SK-N-SH treated with all-trans-retinoic acid at 6 μM for 48 hours (cell line): ENCODE results near the gene SIN3B.

Source experiments
- ATAC-seq: fragments of 200-7000 bp; cut with Tn5 transposase; 3 replicates; pipeline ENCODE4 v1.9.1; 2020; ENCODE audit warnings: mild to moderate bottlenecking, moderate library complexity
- ARNTL ChIP-seq: fragments of 450-650 bp; formaldehyde crosslinking; IDR thresholded peaks from 2 replicates; pipeline ENCODE4 v1.5.0; 2020; ENCODE audit warnings: low read depth, mild to moderate bottlenecking, moderate library complexity, borderline replicate concordance
- BACH2 ChIP-seq: fragments of 250-450 bp; sonication (Bioruptor Pico); IDR thresholded peaks from 2 replicates; pipeline ENCODE4 v1.9.0; 2021; ENCODE audit warnings: mild to moderate bottlenecking, borderline replicate concordance
- CSDC2 ChIP-seq: fragments of 250-450 bp; sonication (Bioruptor Pico); IDR thresholded peaks from 2 replicates; pipeline ENCODE4 v1.5.0; 2020; ENCODE audit warnings: mild to moderate bottlenecking, moderate library complexity
- ESRRG ChIP-seq: fragments of 250-450 bp; sonication (Bioruptor Pico); IDR thresholded peaks from 2 replicates; pipeline ENCODE4 v1.6.1; 2021; ENCODE audit warnings: mild to moderate bottlenecking
- GLIS3 ChIP-seq: fragments of 250-450 bp; sonication (Bioruptor Pico); IDR thresholded peaks from 2 replicates; pipeline ENCODE4 v1.5.0; 2020; ENCODE audit warnings: mild to moderate bottlenecking, moderate library complexity
- ISL1 ChIP-seq: fragments of 250-450 bp; sonication (Bioruptor Pico); IDR thresholded peaks from 2 replicates; pipeline ENCODE4 v2.1.2; 2022; ENCODE audit warnings: mild to moderate bottlenecking, moderate library complexity
- OSR1 ChIP-seq: fragments of 250-450 bp; sonication (Bioruptor Pico); IDR thresholded peaks from 2 replicates; pipeline ENCODE4 v1.8.0; 2022; ENCODE audit warnings: moderate library complexity, mild to moderate bottlenecking, inconsistent platforms
- PPARA ChIP-seq: fragments of 250-450 bp; sonication (Bioruptor Pico); IDR thresholded peaks from 2 replicates; pipeline ENCODE4 v1.5.0; 2020; ENCODE audit warnings: mild to moderate bottlenecking, borderline replicate concordance
- SNAI2 ChIP-seq: fragments of 250-450 bp; sonication (Bioruptor Pico); IDR thresholded peaks from 2 replicates; pipeline ENCODE4 v1.5.0; 2020; ENCODE audit warnings: mild to moderate bottlenecking, moderate library complexity
- TCF4 ChIP-seq: fragments of 250-450 bp; sonication (Bioruptor Pico); IDR thresholded peaks from 2 replicates; pipeline ENCODE4 v1.8.0; 2021; ENCODE audit warnings: mild to moderate bottlenecking, moderate library complexity, borderline replicate concordance
- TOX ChIP-seq: fragments of 250-450 bp; sonication (Bioruptor Pico); IDR thresholded peaks from 2 replicates; pipeline ENCODE4 v1.8.0; 2021; ENCODE audit warnings: mild to moderate bottlenecking, moderate library complexity, borderline replicate concordance
- ZC3H10 ChIP-seq: fragments of 250-450 bp; sonication (Bioruptor Pico); IDR thresholded peaks from 2 replicates; pipeline ENCODE4 v1.5.1; 2021; ENCODE audit warnings: mild to moderate bottlenecking, moderate library complexity
- ZFP3 ChIP-seq: fragments of 250-450 bp; sonication (Bioruptor Pico); IDR thresholded peaks from 2 replicates; pipeline ENCODE4 v1.5.0; 2020; ENCODE audit warnings: mild to moderate bottlenecking, moderate library complexity
- ZFP30 ChIP-seq: fragments of 450-650 bp; formaldehyde crosslinking; IDR thresholded peaks from 2 replicates; pipeline ENCODE4 v1.5.0; 2022; ENCODE audit warnings: mild to moderate bottlenecking, moderate library complexity
- ZNF565 ChIP-seq: fragments of 450-650 bp; formaldehyde crosslinking; conservative IDR thresholded peaks from 2 replicates; pipeline ENCODE4 v1.5.0; 2020; ENCODE audit warnings: low read depth, mild to moderate bottlenecking, moderate library complexity
- ZNF70 ChIP-seq: fragments of 450-650 bp; formaldehyde crosslinking; IDR thresholded peaks from 2 replicates; pipeline ENCODE4 v1.5.0; 2020; ENCODE audit warnings: mild to moderate bottlenecking, moderate library complexity
- TF ChIP-seq, protein P1 (sequence below): fragments of 250-450 bp; sonication (Bioruptor Pico); IDR thresholded peaks from 2 replicates; pipeline ENCODE4 v1.5.1; 2021; ENCODE audit warnings: mild to moderate bottlenecking, moderate library complexity
- TF ChIP-seq, protein P2 (sequence below): fragments of 250-450 bp; sonication (Bioruptor Pico); IDR thresholded peaks from 2 replicates; pipeline ENCODE4 v1.5.1; 2020; ENCODE audit warnings: low read depth, mild to moderate bottlenecking, moderate library complexity
- TF ChIP-seq, protein P3 (sequence below): fragments of 250-450 bp; sonication (Bioruptor Pico); IDR thresholded peaks from 2 replicates; pipeline ENCODE4 v1.8.0; 2020; ENCODE audit warnings: mild to moderate bottlenecking, moderate library complexity, borderline replicate concordance
- TF ChIP-seq, protein P4 (sequence below): fragments of 250-450 bp; sonication (Bioruptor Pico); IDR thresholded peaks from 2 replicates; pipeline ENCODE4 v1.8.0; 2021; ENCODE audit warnings: low read depth, mild to moderate bottlenecking, moderate library complexity, borderline replicate concordance

The SIN3B gene

DNA sequence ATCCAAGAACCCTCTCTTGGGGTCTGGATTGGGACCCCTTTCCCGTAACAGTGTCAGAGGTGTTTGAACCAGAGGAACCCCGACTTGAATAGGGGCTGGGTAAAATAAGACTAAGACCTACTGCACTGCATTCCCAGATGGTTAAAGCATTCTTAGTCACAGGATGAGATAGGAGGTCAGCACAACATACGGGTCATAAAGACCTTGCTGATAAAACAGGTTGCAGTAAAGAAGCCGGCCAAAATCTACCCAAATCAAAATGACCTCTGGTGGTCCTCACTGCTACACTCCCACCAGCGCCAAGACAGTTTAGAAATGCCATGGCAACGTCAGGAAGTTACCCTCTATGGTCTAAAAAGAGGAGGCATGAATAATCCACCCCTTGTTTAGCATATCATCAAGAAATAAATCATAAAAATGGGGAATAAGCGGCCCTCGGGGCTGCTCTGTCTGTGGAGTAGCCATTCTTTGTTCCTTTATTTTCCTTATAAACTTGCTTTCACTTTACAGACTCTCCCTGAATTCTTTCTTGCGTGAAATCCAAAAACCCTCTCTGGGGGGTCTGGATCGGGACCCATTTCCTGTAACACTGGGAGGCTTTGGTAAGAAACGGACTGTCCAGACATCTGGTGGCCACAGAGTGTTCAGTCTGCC, 4.4 kb upstream of the SIN3B start:
- TF ChIP-seq CSDC2 (CRISPR knock-in tag) (no peak), SNAI2 (CRISPR knock-in tag) (no peak), GLIS3 (CRISPR knock-in tag) (no peak), ESRRG (CRISPR knock-in tag) (no peak), ZNF70 (CRISPR knock-in tag) (no peak), ZC3H10 (CRISPR knock-in tag) (no peak), ISL1 (no peak), TCF4 (CRISPR knock-in tag) (no peak), BACH2 (CRISPR knock-in tag) (no peak)
- peak; percentile 11; the same call in 2 of the 3 replicates for ATAC-seq

DNA sequence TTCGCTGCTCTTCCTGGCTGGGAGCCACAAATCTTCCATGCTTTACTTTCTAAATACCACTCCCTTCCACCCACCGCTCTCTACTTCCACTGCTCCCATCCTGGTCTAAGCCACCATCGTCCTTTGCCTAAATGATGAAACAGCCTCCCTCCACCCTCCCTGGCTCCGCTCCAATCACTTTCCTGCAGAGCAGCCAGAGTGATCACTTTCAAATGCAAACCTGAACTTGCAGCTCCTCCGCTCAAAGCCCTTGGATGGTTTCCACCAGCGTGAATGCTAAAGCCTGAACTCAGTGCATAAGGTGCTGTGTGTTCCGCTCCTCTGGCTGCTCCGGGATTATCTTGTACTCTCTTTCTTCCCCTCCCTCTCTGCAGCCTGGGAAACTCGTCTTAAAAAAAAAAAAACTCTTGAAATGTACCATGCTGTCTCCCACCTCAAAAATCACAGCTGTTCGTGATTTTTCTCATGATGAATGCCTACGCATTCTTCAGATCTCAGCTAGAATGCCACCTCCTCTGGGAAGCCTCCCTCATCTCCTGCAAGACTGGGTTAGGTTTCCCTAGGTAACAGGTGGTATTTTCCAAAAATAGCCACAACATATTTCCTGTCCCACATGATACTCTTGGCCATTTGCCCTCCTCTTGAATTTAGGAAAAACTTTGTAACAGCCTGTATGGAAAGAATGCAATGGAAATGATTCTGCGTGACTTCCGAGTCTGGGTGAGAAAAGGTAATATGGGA, 3.7 kb upstream of the SIN3B start:
- ATAC-seq = peak; percentile 73
- no peak for TF ChIP-seq SNAI2 (CRISPR knock-in tag)
- TF ChIP-seq, protein P1, sequence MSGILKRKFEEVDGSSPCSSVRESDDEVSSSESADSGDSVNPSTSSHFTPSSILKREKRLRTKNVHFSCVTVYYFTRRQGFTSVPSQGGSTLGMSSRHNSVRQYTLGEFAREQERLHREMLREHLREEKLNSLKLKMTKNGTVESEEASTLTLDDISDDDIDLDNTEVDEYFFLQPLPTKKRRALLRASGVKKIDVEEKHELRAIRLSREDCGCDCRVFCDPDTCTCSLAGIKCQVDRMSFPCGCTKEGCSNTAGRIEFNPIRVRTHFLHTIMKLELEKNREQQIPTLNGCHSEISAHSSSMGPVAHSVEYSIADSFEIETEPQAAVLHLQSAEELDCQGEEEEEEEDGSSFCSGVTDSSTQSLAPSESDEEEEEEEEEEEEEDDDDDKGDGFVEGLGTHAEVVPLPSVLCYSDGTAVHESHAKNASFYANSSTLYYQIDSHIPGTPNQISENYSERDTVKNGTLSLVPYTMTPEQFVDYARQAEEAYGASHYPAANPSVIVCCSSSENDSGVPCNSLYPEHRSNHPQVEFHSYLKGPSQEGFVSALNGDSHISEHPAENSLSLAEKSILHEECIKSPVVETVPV = no peak
- TF ChIP-seq CSDC2 (CRISPR knock-in tag) = no peak
- no peak for TF ChIP-seq OSR1
- no peak for TF ChIP-seq ZFP30 (CRISPR knock-in tag)
- TF ChIP-seq TOX (CRISPR knock-in tag) = no peak
- no peak for TF ChIP-seq BACH2 (CRISPR knock-in tag)
- TF ChIP-seq ZFP3 (CRISPR knock-in tag) = no peak
- TF ChIP-seq, protein P2, sequence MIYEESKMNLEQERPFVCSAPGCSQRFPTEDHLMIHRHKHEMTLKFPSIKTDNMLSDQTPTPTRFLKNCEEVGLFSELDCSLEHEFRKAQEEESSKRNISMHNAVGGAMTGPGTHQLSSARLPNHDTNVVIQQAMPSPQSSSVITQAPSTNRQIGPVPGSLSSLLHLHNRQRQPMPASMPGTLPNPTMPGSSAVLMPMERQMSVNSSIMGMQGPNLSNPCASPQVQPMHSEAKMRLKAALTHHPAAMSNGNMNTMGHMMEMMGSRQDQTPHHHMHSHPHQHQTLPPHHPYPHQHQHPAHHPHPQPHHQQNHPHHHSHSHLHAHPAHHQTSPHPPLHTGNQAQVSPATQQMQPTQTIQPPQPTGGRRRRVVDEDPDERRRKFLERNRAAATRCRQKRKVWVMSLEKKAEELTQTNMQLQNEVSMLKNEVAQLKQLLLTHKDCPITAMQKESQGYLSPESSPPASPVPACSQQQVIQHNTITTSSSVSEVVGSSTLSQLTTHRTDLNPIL = no peak
- TF ChIP-seq GLIS3 (CRISPR knock-in tag) = no peak
- TF ChIP-seq, protein P3, sequence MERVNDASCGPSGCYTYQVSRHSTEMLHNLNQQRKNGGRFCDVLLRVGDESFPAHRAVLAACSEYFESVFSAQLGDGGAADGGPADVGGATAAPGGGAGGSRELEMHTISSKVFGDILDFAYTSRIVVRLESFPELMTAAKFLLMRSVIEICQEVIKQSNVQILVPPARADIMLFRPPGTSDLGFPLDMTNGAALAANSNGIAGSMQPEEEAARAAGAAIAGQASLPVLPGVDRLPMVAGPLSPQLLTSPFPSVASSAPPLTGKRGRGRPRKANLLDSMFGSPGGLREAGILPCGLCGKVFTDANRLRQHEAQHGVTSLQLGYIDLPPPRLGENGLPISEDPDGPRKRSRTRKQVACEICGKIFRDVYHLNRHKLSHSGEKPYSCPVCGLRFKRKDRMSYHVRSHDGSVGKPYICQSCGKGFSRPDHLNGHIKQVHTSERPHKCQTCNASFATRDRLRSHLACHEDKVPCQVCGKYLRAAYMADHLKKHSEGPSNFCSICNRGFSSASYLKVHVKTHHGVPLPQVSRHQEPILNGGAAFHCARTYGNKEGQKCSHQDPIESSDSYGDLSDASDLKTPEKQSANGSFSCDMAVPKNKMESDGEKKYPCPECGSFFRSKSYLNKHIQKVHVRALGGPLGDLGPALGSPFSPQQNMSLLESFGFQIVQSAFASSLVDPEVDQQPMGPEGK (CRISPR knock-in tag) = no peak
- no peak for TF ChIP-seq ZC3H10 (CRISPR knock-in tag)
- TF ChIP-seq ARNTL = no peak
- TF ChIP-seq, protein P4, sequence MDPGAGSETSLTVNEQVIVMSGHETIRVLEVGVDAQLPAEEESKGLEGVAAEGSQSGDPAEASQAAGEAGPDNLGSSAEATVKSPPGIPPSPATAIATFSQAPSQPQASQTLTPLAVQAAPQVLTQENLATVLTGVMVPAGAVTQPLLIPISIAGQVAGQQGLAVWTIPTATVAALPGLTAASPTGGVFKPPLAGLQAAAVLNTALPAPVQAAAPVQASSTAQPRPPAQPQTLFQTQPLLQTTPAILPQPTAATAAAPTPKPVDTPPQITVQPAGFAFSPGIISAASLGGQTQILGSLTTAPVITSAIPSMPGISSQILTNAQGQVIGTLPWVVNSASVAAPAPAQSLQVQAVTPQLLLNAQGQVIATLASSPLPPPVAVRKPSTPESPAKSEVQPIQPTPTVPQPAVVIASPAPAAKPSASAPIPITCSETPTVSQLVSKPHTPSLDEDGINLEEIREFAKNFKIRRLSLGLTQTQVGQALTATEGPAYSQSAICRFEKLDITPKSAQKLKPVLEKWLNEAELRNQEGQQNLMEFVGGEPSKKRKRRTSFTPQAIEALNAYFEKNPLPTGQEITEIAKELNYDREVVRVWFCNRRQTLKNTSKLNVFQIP = no peak
- no peak for TF ChIP-seq PPARA
- no peak for TF ChIP-seq ESRRG (CRISPR knock-in tag)
- no peak for TF ChIP-seq ZNF70 (CRISPR knock-in tag)
- no peak for TF ChIP-seq ZNF565 (CRISPR knock-in tag)
- TF ChIP-seq ISL1 = no peak
- TF ChIP-seq, all 23 proteins: peak for 0

DNA sequence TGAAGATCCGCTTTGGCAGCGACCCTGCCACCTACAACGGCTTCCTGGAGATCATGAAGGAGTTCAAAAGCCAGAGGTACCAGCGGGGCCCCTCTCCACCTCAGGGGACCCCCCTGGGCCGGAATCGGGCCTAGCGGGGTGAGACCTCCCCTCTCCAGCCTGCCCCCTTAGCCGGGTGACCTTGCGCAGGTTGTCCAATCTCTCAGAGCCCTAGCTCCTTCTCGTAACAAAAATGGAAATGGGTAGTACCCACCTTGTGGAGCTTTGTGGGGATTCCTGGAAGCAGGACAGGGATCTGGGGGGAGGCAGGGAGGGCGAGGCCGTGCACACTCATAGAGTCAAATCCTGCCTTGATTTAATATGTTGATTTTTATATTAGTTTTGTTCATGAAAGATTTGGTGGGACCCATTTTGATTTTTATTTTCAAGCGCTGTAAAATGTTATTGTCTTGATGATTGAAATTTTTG, 658 bp downstream of the SIN3B start:
- no peak for ATAC-seq
- TF ChIP-seq ZC3H10 (CRISPR knock-in tag) (no peak), ZNF70 (CRISPR knock-in tag) (no peak), ARNTL (no peak), TCF4 (CRISPR knock-in tag) (no peak), BACH2 (CRISPR knock-in tag) (no peak), PPARA (no peak), TOX (CRISPR knock-in tag) (no peak), ZFP3 (CRISPR knock-in tag) (no peak), OSR1 (no peak)
- TF ChIP-seq, protein P2 = no peak
- TF ChIP-seq, protein P1 = no peak
- TF ChIP-seq, protein P4 = no peak
